ENCODE data around the gene MEGF8. TPM values are rescaled to one million over a fixed set of nuclear protein-coding genes. Genes with fewer than 3 reads are reported as not detected.

The MEGF8 gene
- total and polyA plus RNA-seq, 2 of the 13 experiments (the other 11 are each of a cell fraction or from before 2014, with no cell fraction given) = 4.0 to 8.8 TPM

GRCh38 chr19:42335374-42335936 lies 10.0 kb downstream of the MEGF8 start:
- H3K4me1 ChIP-seq (ENCODE audit: insufficient read depth, low read length) = peaks cover 12% of the 10 kb centered on the region
- H3K4me2 ChIP-seq (ENCODE audit: low read depth, low read length) = no peak overlapping the region
- ATAC-seq (no peak), FAIRE-seq (no peak), DNase-seq (ENCODE audit: low spot score) (no peak)
- H3K79me2 ChIP-seq (ENCODE audit: insufficient read depth, low read length) = peaks cover 3% of the 10 kb centered on the region
- intact Hi-C loops (cut with micrococcal nuclease; ENCODE audit: unreplicated experiment) = no loop called here
- ChIA-PET CTCF (ENCODE audit: low intra/inter-chr PET ratio, low total read pairs) (no interaction called here), POLR2A (no interaction called here)
- H4K20me1 ChIP-seq (ENCODE audit: insufficient read depth, low read length) = no peaks in the 10 kb centered on the region
- no peaks in the 10 kb centered on the region for H3K27me3 ChIP-seq (ENCODE audit: control insufficient read depth in 1 of 2, insufficient read depth in 2 of 2, low read length in 2 of 2)
- no peak overlapping the region for H3K4me3 ChIP-seq (replicated peaks in 1 of 3; ENCODE audit: insufficient read depth in 1 of 3, low read depth in 2 of 3, low read length in 3 of 3)
- no TSS peak for BruUV-seq (replicated peaks)
- no peaks in the 10 kb centered on the region for H3K9me3 ChIP-seq (ENCODE audit: low read length)
- TF ChIP-seq ZNF556 (CRISPR knock-in tag; IDR thresholded peaks at IDR 0.05; ENCODE audit: borderline replicate concordance) = no peak
- no peak for TF ChIP-seq ZNF710 (CRISPR knock-in tag; IDR thresholded peaks at IDR 0.05; ENCODE audit: borderline replicate concordance)
- H2AFZ ChIP-seq (ENCODE audit: low read length) = no peak overlapping the region
- H3K36me3 ChIP-seq (replicated peaks in 1 of 2; ENCODE audit: control insufficient read depth in 1 of 2, insufficient read depth in 2 of 2, low read length in 2 of 2) = peaks cover 6 to 23% of the 10 kb centered on the region in 2 experiments; a peak in 4 of 5 replicates
- 96% methylated on average over 6 of the region's 7 CpGs for WGBS (ENCODE audit: low lambda C conversion rate)
- H3K27ac ChIP-seq (ENCODE audit: extremely low read length, insufficient read depth, low read length) = no peak overlapping the region
- in situ Hi-C loops (cut with HindIII; ENCODE audit: extremely low pct_ligation_motif_present, low pct_unique_long_range_greater_than_20kb) = no loop called here
- no peak overlapping the region for H3K9ac ChIP-seq (ENCODE audit: insufficient read depth, low read depth, low read length)

- Histone ChIP-seq H3K4me3 (replicated peaks in 1 of 3; ENCODE audit: insufficient read depth in 1 of 3, low read depth in 2 of 3, low read length in 3 of 3) (no peak overlapping the region), H3K9me3 (ENCODE audit: low read length) (no peaks in the 10 kb centered on the region), H3K27me3 (ENCODE audit: control insufficient read depth in 1 of 2, insufficient read depth in 2 of 2, low read length in 2 of 2) (no peaks in the 10 kb centered on the region), H3K9ac (ENCODE audit: insufficient read depth, low read depth, low read length) (no peak overlapping the region), H3K4me1 (ENCODE audit: insufficient read depth, low read length) (peaks cover 12% of the 10 kb centered on the region), H2AFZ (ENCODE audit: low read length) (no peak overlapping the region), H4K20me1 (ENCODE audit: insufficient read depth, low read length) (no peaks in the 10 kb centered on the region), H3K4me2 (ENCODE audit: low read depth, low read length) (no peak overlapping the region), H3K79me2 (ENCODE audit: insufficient read depth, low read length) (no peaks in the 10 kb centered on the region), H3K27ac (ENCODE audit: extremely low read length, insufficient read depth, low read length) (no peak overlapping the region), H3K36me3 (replicated peaks in 1 of 2; ENCODE audit: control insufficient read depth in 1 of 2, insufficient read depth in 2 of 2, low read length in 2 of 2) (peaks cover 6 to 23% of the 10 kb centered on the region in 2 experiments; a peak in 4 of 5 replicates)
- in situ Hi-C loops (cut with HindIII; ENCODE audit: extremely low pct_ligation_motif_present, low pct_unique_long_range_greater_than_20kb) (no loop called here), intact Hi-C loops (cut with micrococcal nuclease; ENCODE audit: unreplicated experiment) (no loop called here)
- 92% methylated on average over 15 of the region's 19 CpGs for WGBS (ENCODE audit: low lambda C conversion rate)
- FAIRE-seq (no peak), ATAC-seq (no peak), DNase-seq (ENCODE audit: low spot score) (no peak)
- POLR2A ChIA-PET = no interaction called here
- no TSS peak for BruUV-seq (replicated peaks)
- CTCF ChIA-PET (ENCODE audit: low intra/inter-chr PET ratio, low total read pairs) = no interaction called here
- no peak for TF ChIP-seq NR0B2 (CRISPR knock-in tag; IDR thresholded peaks at IDR 0.05)
- no peak for TF ChIP-seq SMARCC2 (IDR thresholded peaks at IDR 0.05)
- TF ChIP-seq ZBTB3 (CRISPR knock-in tag; IDR thresholded peaks at IDR 0.05; ENCODE audit: borderline replicate concordance, low read depth) = no peak
- no peak for TF ChIP-seq IKZF4 (CRISPR knock-in tag; IDR thresholded peaks at IDR 0.05; ENCODE audit: borderline replicate concordance, low read depth, not compliant biosample characterization)
- TF ChIP-seq RNF219 (CRISPR knock-in tag; IDR thresholded peaks at IDR 0.05) = no peak
- no peak for TF ChIP-seq HMGA1 (CRISPR knock-in tag; conservative IDR thresholded peaks at IDR 0.05)
- no peak for TF ChIP-seq DRAP1 (CRISPR knock-in tag; IDR thresholded peaks at IDR 0.05)
- TF ChIP-seq RNF2 (conservative IDR thresholded peaks at IDR 0.05; ENCODE audit: low read depth) = no peak
- TF ChIP-seq RBM39 (IDR thresholded peaks at IDR 0.05; ENCODE audit: low read depth, low read length, poor library complexity, severe bottlenecking) = no peak
- TF ChIP-seq KDM5A (IDR thresholded peaks at IDR 0.05; ENCODE audit: borderline replicate concordance, low read length) = no peak
Observed at GRCh38 chr19:42335971-42336370, 10.5 kb downstream of the MEGF8 start.
